ENCODE data around the gene KANK4.

DNA sequence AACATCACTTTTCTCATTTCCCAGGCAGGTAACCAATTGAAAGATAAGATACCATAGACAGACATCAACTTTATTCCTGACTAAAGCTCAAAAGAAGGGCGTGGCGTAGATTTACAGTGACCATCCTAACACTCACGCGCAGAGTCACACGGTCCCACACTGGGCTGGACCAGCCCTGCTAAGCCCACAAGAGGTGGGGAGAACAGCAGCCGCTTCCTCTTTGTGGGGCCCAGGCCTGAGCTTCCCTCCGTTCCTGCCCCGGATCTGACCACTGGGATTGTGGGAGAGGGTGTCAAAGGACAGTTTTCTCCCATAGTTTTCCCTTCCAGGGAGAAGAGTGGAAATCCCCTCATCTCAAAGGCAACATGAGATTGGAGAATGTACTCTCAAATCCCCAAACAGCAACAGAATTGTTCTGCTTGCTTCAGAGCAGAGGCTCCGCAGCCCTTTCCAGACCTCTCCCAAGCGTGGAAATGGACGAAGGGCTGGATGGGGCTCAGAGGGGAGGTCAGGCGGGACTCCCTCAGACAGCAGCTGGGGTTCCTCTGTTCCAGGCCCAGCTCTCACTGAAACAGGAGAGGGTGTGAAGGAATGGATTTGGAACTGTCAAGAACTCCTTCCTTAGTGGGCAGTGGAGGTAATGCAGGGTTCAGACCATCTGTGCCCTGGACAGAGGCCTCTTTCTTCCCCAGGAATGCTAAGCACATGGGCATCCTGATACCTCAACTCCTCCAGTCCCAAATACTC lies 90.9 kb downstream of the KANK4 start:
- no peak for TF ChIP-seq EZH2phosphoT487 (IDR thresholded peaks at IDR 0.05; ENCODE audit: borderline replicate concordance, low read depth, low read length)
- TF ChIP-seq, protein P1, sequence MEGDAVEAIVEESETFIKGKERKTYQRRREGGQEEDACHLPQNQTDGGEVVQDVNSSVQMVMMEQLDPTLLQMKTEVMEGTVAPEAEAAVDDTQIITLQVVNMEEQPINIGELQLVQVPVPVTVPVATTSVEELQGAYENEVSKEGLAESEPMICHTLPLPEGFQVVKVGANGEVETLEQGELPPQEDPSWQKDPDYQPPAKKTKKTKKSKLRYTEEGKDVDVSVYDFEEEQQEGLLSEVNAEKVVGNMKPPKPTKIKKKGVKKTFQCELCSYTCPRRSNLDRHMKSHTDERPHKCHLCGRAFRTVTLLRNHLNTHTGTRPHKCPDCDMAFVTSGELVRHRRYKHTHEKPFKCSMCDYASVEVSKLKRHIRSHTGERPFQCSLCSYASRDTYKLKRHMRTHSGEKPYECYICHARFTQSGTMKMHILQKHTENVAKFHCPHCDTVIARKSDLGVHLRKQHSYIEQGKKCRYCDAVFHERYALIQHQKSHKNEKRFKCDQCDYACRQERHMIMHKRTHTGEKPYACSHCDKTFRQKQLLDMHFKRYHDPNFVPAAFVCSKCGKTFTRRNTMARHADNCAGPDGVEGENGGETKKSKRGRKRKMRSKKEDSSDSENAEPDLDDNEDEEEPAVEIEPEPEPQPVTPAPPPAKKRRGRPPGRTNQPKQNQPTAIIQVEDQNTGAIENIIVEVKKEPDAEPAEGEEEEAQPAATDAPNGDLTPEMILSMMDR (conservative IDR thresholded peaks at IDR 0.05; ENCODE audit: low read length): no peak
